Liver (tissue), 9 donors: ENCODE data around the gene FMOD. TPM values are rescaled to one million over a fixed set of nuclear protein-coding genes. Genes with fewer than 3 reads are reported as not detected.

Experiments used
- DNase-seq: peaks from one replicate; pipeline ENCODE4 v3.0.0-alpha.2; 2017; ENCODE audit warnings: low spot score
- H3K27ac ChIP-seq, 2 donors: one replicate each; pipeline ENCODE4 v1.7.0; 2013; ENCODE audit warnings: inconsistent platforms in 2 of 2, low read length in 2 of 2, control low read depth in 1 of 2, low read depth in 1 of 2, mild to moderate bottlenecking in 1 of 2
- H3K27me3 ChIP-seq, 4 donors: one replicate each; pipeline versions ENCODE4 v1.6.1 to v1.7.0; 2013; ENCODE audit warnings: low read length in 3 of 4, inconsistent platforms in 1 of 4, mild to moderate bottlenecking in 1 of 4, moderate library complexity in 1 of 4; ENCODE audit not compliant: control insufficient read depth in 4 of 4, insufficient read depth in 4 of 4
- H3K36me3 ChIP-seq, 4 donors: one replicate each; pipeline versions ENCODE4 v1.6.1 to v1.7.0; 2013; ENCODE audit warnings: low read length in 3 of 4, mild to moderate bottlenecking in 3 of 4, low read depth in 1 of 4, moderate library complexity in 1 of 4; ENCODE audit not compliant: control insufficient read depth in 4 of 4, insufficient read depth in 3 of 4
- H3K4me1 ChIP-seq, 4 donors: one replicate each; pipeline versions ENCODE4 v1.6.1 to v1.7.0; 2013; ENCODE audit warnings: low read length in 3 of 4, mild to moderate bottlenecking in 3 of 4, moderate library complexity in 1 of 4; ENCODE audit not compliant: control insufficient read depth in 4 of 4, insufficient read depth in 4 of 4
- H3K4me3 ChIP-seq, 3 donors: one replicate each; pipeline versions ENCODE4 v1.6.1 to v1.7.0; 2013; ENCODE audit warnings: low read length in 3 of 3, control low read depth in 1 of 3, low read depth in 1 of 3, mild to moderate bottlenecking in 1 of 3
- H3K9ac ChIP-seq, 2 donors: one replicate each; pipeline ENCODE4 v1.7.0; 2013; ENCODE audit warnings: low read length in 2 of 2, mild to moderate bottlenecking in 2 of 2, moderate library complexity in 2 of 2, control low read depth in 1 of 2, low read depth in 1 of 2
- H3K9me3 ChIP-seq, 4 donors: one replicate each; pipeline versions ENCODE4 v1.6.1 to v1.7.0; 2013; ENCODE audit warnings: low read length in 3 of 4; ENCODE audit not compliant: control insufficient read depth in 4 of 4
- EGR1 ChIP-seq, 2 donors: IDR thresholded peaks; 2 replicates each; pipeline ENCODE4 v1.6.1; 2016 to 2018; ENCODE audit warnings: antibody characterized with exemption in 2 of 2, low read depth in 2 of 2
- FOXA1 ChIP-seq: IDR thresholded peaks from 2 replicates; pipeline ENCODE4 v1.6.1; 2016; ENCODE audit warnings: antibody characterized with exemption
- FOXA2 ChIP-seq: IDR thresholded peaks from 2 replicates; pipeline ENCODE4 v1.6.1; 2016; ENCODE audit warnings: antibody characterized with exemption
- GABPA ChIP-seq, 2 donors: IDR thresholded peaks in 1 of 2; conservative IDR thresholded peaks in 1 of 2; 2 replicates each; pipeline ENCODE4 v1.6.1; 2016; ENCODE audit warnings: antibody characterized with exemption in 2 of 2, mild to moderate bottlenecking in 1 of 2, moderate library complexity in 1 of 2
- HNF4A ChIP-seq, 2 donors: conservative IDR thresholded peaks; 2 replicates each; pipeline ENCODE4 v1.6.1; 2016; ENCODE audit warnings: antibody characterized with exemption in 2 of 2, mild to moderate bottlenecking in 2 of 2
- HNF4G ChIP-seq: IDR thresholded peaks from 2 replicates; pipeline ENCODE4 v1.6.1; 2016; ENCODE audit warnings: antibody characterized with exemption
- JUND ChIP-seq, 2 donors: IDR thresholded peaks; 2 replicates each; pipeline ENCODE4 v1.6.1; 2016; ENCODE audit warnings: antibody characterized with exemption in 2 of 2
- NR2F2 ChIP-seq: IDR thresholded peaks from 2 replicates; pipeline ENCODE4 v1.6.1; 2016; ENCODE audit warnings: antibody characterized with exemption
- RAD21 ChIP-seq, 2 donors: IDR thresholded peaks; 2 replicates each; pipeline ENCODE4 v1.6.1; 2016; ENCODE audit warnings: antibody characterized with exemption in 2 of 2, mild to moderate bottlenecking in 2 of 2
- RXRA ChIP-seq, 2 donors: IDR thresholded peaks; 2 replicates each; pipeline ENCODE4 v1.6.1; 2017 to 2018; ENCODE audit warnings: antibody characterized with exemption in 2 of 2, mild to moderate bottlenecking in 1 of 2
- SP1 ChIP-seq: IDR thresholded peaks from 2 replicates; pipeline ENCODE4 v1.6.1; 2018; ENCODE audit warnings: antibody characterized with exemption, mild to moderate bottlenecking
- TAF1 ChIP-seq: conservative IDR thresholded peaks from 2 replicates; pipeline ENCODE4 v1.6.1; 2016; ENCODE audit warnings: antibody characterized with exemption, mild to moderate bottlenecking
- YY1 ChIP-seq: IDR thresholded peaks from 2 replicates; pipeline ENCODE4 v1.6.1; 2016; ENCODE audit warnings: antibody characterized with exemption, mild to moderate bottlenecking
- WGBS: extraction: QIAGEN DNeasy Blood & Tissue Kit; methylation state at CpG from one replicate; pipeline ENCODE4 v1.1.7; 2013; 5-methylcytosine and 5-hydroxymethylcytosine counted together
- polyA plus RNA-seq, 2 donors: library from polyadenylated mRNA; stranded (reverse) in 1 of 2; unstranded in 1 of 2; fragments of 200-250 nt in 1 of 2; fragments of >200 nt in 1 of 2; fragmentation: Nextera tagmentation in 1 of 2; extraction: Ambion mirVana in 1 of 2; gene quantifications; one replicate each; pipeline versions ENCODE4 v1.2.1 to v1.2.3, GENCODE V29; 2013 to 2015
- total RNA-seq, 2 donors: library from RNA; depleted of rRNA; stranded (reverse); fragments of >200 nt; gene quantifications; one replicate each; pipeline ENCODE4 v1.2.3, GENCODE V29; 2014
- TF ChIP-seq, protein P1 (sequence below): fragments of 150-350 bp; IDR thresholded peaks from 2 replicates; pipeline ENCODE4 v1.5.1; 2017; ENCODE audit warnings: improper control_type of control experiment, low read depth, low read length; ENCODE audit not compliant: missing input control
- TF ChIP-seq, protein P2 (sequence below): IDR thresholded peaks from 2 replicates; pipeline ENCODE4 v1.6.1; 2016; ENCODE audit warnings: antibody characterized with exemption
- TF ChIP-seq, protein P3 (sequence below): IDR thresholded peaks from 2 replicates; pipeline ENCODE4 v1.6.1; 2016; ENCODE audit warnings: antibody characterized with exemption, mild to moderate bottlenecking
- TF ChIP-seq, protein P4 (sequence below): IDR thresholded peaks from 2 replicates; pipeline ENCODE4 v1.6.1; 2016; ENCODE audit warnings: antibody characterized with exemption
- donor health status: healthy.
- donor health status: healthy.
- donor health status: healthy.
- donor health status: healthy.
- donor health status: healthy.

The FMOD gene
- total and polyA plus RNA-seq, 4 donors: 1.0 to 7.0 (median 2.4) TPM

DNA sequence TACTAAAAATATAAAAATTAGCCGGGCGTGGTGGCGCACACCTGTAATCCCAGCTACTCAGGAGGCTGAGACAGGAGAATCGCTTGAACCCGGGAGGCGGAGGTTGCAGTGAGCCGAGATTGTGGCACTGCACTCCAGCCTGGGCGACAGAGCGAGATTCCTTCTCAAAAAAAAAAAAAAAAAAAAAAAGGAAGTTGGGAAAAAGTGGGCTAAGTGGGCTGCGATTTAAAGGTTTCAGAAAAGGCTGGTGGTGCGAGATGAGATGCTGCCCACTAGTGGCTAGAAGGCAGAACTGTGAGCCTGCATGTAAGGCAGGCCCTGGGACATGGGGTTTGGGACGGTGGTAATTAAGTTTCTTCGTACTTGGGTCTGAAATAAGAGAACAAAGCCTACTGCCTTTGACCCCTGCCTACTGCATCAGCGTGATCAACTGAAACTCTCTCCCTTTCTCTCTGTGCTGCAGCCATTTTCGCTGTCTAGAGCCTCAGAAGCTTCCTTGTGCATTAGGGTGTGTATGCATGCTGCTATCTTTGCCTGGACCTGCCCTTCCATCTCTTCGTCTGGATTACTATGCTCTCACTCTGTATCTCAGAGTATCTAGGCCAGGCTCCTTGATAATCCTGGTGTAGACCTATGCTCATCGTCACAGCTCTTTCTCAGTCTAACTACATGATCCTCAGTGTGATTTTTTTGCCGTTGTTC lies 12.4 kb downstream of the FMOD start:
- no peak overlapping the region for H3K9ac ChIP-seq
- H3K4me1 ChIP-seq: peaks cover 0 to 7% (median 5%) of the 10 kb centered on the region in 4 donors
- H3K27me3 ChIP-seq: no peaks in the 10 kb centered on the region
- no peak for TF ChIP-seq FOXA1
- no peak for TF ChIP-seq HNF4G
- no peak for TF ChIP-seq RXRA (IDR thresholded peaks at IDR 0.05)
- no peak for TF ChIP-seq GABPA (IDR thresholded peaks at IDR 0.05 in 1 of 2, conservative IDR thresholded peaks at IDR 0.05 in 1 of 2)
- peak; percentile 81 to 87 for TF ChIP-seq RAD21 (IDR thresholded peaks at IDR 0.05)
- TF ChIP-seq, protein P1, sequence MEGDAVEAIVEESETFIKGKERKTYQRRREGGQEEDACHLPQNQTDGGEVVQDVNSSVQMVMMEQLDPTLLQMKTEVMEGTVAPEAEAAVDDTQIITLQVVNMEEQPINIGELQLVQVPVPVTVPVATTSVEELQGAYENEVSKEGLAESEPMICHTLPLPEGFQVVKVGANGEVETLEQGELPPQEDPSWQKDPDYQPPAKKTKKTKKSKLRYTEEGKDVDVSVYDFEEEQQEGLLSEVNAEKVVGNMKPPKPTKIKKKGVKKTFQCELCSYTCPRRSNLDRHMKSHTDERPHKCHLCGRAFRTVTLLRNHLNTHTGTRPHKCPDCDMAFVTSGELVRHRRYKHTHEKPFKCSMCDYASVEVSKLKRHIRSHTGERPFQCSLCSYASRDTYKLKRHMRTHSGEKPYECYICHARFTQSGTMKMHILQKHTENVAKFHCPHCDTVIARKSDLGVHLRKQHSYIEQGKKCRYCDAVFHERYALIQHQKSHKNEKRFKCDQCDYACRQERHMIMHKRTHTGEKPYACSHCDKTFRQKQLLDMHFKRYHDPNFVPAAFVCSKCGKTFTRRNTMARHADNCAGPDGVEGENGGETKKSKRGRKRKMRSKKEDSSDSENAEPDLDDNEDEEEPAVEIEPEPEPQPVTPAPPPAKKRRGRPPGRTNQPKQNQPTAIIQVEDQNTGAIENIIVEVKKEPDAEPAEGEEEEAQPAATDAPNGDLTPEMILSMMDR: peak; percentile 91
- TF ChIP-seq EGR1 (IDR thresholded peaks at IDR 0.05; ENCODE audit: low read depth in 2 of 2): no peak
- TF ChIP-seq, protein P2, sequence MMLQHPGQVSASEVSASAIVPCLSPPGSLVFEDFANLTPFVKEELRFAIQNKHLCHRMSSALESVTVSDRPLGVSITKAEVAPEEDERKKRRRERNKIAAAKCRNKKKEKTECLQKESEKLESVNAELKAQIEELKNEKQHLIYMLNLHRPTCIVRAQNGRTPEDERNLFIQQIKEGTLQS: no peak
- WGBS: 59% methylated on average over 18 of the region's 18 CpGs
- H3K27ac ChIP-seq: no peak overlapping the region
- no peak overlapping the region for H3K4me3 ChIP-seq
- no peaks in the 10 kb centered on the region for H3K9me3 ChIP-seq
- H3K36me3 ChIP-seq: no peaks in the 10 kb centered on the region
- peak; percentile 64 for DNase-seq

DNA sequence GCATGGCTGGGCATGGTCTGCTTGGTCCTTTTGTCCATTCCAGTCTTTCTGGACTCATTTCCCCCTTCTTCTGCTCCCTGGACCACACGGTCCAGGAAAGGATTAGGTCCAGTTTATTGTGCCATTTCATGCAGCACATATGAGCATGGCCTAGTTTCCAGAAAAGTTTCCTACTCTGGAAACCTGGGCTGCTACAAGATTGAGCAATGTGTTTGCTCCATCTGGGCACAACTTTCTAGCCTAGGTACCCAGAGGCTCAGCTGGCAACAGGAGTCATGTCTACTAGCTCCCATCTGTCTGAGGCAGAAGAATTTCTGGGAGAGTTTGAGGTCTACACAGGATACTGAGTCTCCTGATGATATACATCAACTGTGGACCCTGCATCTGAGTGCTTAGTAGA lies 14.8 kb downstream of the FMOD start:
- H3K4me3 ChIP-seq: no peak overlapping the region
- TF ChIP-seq YY1 (no peak), SP1 (no peak), NR2F2 (no peak), GABPA (IDR thresholded peaks at IDR 0.05 in 1 of 2, conservative IDR thresholded peaks at IDR 0.05 in 1 of 2) (no peak), FOXA2 (no peak), TAF1 (no peak), RAD21 (IDR thresholded peaks at IDR 0.05) (no peak), JUND (IDR thresholded peaks at IDR 0.05) (no peak), HNF4G (no peak), HNF4A (conservative IDR thresholded peaks at IDR 0.05) (no peak), RXRA (IDR thresholded peaks at IDR 0.05) (no peak), FOXA1 (no peak), EGR1 (IDR thresholded peaks at IDR 0.05; ENCODE audit: low read depth in 2 of 2) (no peak)
- TF ChIP-seq, protein P2: no peak
- TF ChIP-seq, protein P1: no peak
- TF ChIP-seq, protein P3, sequence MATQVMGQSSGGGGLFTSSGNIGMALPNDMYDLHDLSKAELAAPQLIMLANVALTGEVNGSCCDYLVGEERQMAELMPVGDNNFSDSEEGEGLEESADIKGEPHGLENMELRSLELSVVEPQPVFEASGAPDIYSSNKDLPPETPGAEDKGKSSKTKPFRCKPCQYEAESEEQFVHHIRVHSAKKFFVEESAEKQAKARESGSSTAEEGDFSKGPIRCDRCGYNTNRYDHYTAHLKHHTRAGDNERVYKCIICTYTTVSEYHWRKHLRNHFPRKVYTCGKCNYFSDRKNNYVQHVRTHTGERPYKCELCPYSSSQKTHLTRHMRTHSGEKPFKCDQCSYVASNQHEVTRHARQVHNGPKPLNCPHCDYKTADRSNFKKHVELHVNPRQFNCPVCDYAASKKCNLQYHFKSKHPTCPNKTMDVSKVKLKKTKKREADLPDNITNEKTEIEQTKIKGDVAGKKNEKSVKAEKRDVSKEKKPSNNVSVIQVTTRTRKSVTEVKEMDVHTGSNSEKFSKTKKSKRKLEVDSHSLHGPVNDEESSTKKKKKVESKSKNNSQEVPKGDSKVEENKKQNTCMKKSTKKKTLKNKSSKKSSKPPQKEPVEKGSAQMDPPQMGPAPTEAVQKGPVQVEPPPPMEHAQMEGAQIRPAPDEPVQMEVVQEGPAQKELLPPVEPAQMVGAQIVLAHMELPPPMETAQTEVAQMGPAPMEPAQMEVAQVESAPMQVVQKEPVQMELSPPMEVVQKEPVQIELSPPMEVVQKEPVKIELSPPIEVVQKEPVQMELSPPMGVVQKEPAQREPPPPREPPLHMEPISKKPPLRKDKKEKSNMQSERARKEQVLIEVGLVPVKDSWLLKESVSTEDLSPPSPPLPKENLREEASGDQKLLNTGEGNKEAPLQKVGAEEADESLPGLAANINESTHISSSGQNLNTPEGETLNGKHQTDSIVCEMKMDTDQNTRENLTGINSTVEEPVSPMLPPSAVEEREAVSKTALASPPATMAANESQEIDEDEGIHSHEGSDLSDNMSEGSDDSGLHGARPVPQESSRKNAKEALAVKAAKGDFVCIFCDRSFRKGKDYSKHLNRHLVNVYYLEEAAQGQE: no peak
- TF ChIP-seq, protein P4, sequence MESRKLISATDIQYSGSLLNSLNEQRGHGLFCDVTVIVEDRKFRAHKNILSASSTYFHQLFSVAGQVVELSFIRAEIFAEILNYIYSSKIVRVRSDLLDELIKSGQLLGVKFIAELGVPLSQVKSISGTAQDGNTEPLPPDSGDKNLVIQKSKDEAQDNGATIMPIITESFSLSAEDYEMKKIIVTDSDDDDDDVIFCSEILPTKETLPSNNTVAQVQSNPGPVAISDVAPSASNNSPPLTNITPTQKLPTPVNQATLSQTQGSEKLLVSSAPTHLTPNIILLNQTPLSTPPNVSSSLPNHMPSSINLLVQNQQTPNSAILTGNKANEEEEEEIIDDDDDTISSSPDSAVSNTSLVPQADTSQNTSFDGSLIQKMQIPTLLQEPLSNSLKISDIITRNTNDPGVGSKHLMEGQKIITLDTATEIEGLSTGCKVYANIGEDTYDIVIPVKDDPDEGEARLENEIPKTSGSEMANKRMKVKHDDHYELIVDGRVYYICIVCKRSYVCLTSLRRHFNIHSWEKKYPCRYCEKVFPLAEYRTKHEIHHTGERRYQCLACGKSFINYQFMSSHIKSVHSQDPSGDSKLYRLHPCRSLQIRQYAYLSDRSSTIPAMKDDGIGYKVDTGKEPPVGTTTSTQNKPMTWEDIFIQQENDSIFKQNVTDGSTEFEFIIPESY: no peak
- WGBS: 48% methylated on average over 1 of the region's 1 CpG
- no peak overlapping the region for H3K27ac ChIP-seq
- H3K9ac ChIP-seq: no peak overlapping the region
- H3K9me3 ChIP-seq: no peaks in the 10 kb centered on the region
- no peaks in the 10 kb centered on the region for H3K36me3 ChIP-seq
- no peak for DNase-seq
- no peaks in the 10 kb centered on the region for H3K27me3 ChIP-seq
- peaks cover 0 to 7% (median 5%) of the 10 kb centered on the region in 4 donors for H3K4me1 ChIP-seq
